Lower lobe of right lung (tissue), 2 donors: ENCODE data around the gene ARMH3. TPM values are rescaled to one million over a fixed set of nuclear protein-coding genes. Genes with fewer than 3 reads are reported as not detected.

ENCODE experiments used
- ATAC-seq, 2 donors: fragments of 200-7000 bp; cut with Tn5 transposase; one replicate each; pipeline ENCODE4 v1.9.1; 2020 to 2022; ENCODE audit warnings: mild to moderate bottlenecking in 2 of 2, moderate library complexity in 2 of 2
- DNase-seq: peaks from one replicate; pipeline ENCODE4 v3.0.0-alpha.2; 2020
- H3K27ac ChIP-seq: fragments of 200-600 bp; one replicate; pipeline ENCODE4 v1.8.0; 2022
- H3K27me3 ChIP-seq: fragments of 200-600 bp; one replicate; pipeline ENCODE4 v1.8.0; 2022; ENCODE audit warnings: low read depth
- H3K36me3 ChIP-seq: fragments of 200-600 bp; one replicate; pipeline ENCODE4 v1.8.0; 2022; ENCODE audit warnings: mild to moderate bottlenecking
- H3K4me1 ChIP-seq: fragments of 200-600 bp; one replicate; pipeline ENCODE4 v1.8.0; 2022
- H3K4me3 ChIP-seq: fragments of 200-600 bp; one replicate; pipeline ENCODE4 v1.8.0; 2022; ENCODE audit warnings: mild to moderate bottlenecking
- H3K9me3 ChIP-seq: fragments of 200-600 bp; one replicate; pipeline ENCODE4 v1.8.0; 2022
- CTCF ChIP-seq: fragments of 200-600 bp; IDR thresholded peaks from one replicate; pipeline ENCODE4 v1.8.0; 2022; ENCODE audit warnings: antibody characterized with exemption, mild to moderate bottlenecking
- intact Hi-C: fragments of 100-400 bp; cut with DNase I; formaldehyde crosslinking; loops from one replicate; pipeline ENCODE4 v1.11.0; 2022
- total RNA-seq: library from RNA; stranded (reverse); fragmentation: NEBNext Ultra II Directional; extraction: Animal tissue kit (Norgen Biotek cat#: 25700); gene quantifications from one replicate; pipeline ENCODE4 v1.2.1, GENCODE V29; 2021
- donor health status: DM: no; HTN: yes; CAD: no; lungs with severe emphysema.

The ARMH3 gene
- total RNA-seq, 1 donor from 2014 or later, result 38.6 TPM

GRCh38 chr10:101958691-101959090 lies 97.3 kb downstream of the ARMH3 start:
- DNase-seq, result no peak
- no peak for ATAC-seq
- intact Hi-C loops, result no loop called here
- no peak overlapping the region for H3K27ac ChIP-seq
- H3K4me3 ChIP-seq, result no peak overlapping the region
- peaks cover 43% of the 10 kb centered on the region for H3K36me3 ChIP-seq
- H3K4me1 ChIP-seq, result peaks cover 4% of the 10 kb centered on the region
- H3K27me3 ChIP-seq, result no peaks in the 10 kb centered on the region
- no peaks in the 10 kb centered on the region for H3K9me3 ChIP-seq
- no peak for TF ChIP-seq CTCF

- intact Hi-C loops, result no loop called here
These were observed 99.1 kb downstream of the ARMH3 start for GRCh38 chr10:101956898-101957297.

GRCh38 chr10:101956117-101956516 lies 99.9 kb downstream of the ARMH3 start:
- H3K4me1 ChIP-seq, result peaks cover 2% of the 10 kb centered on the region
- ATAC-seq (no peak), DNase-seq (no peak)
- no peak for TF ChIP-seq CTCF
- no peaks in the 10 kb centered on the region for H3K27me3 ChIP-seq
- H3K36me3 ChIP-seq, result peaks cover 47% of the 10 kb centered on the region
- intact Hi-C loops, result no loop called here
- H3K4me3 ChIP-seq, result no peak overlapping the region
- no peak overlapping the region for H3K27ac ChIP-seq
- H3K9me3 ChIP-seq, result no peaks in the 10 kb centered on the region

More at GRCh38 chr10:101956898-101957297, 99.1 kb downstream of the ARMH3 start:
- H3K27me3 ChIP-seq, result no peaks in the 10 kb centered on the region
- peaks cover 4% of the 10 kb centered on the region for H3K4me1 ChIP-seq
- peaks cover 47% of the 10 kb centered on the region for H3K36me3 ChIP-seq
- no peaks in the 10 kb centered on the region for H3K9me3 ChIP-seq
- ATAC-seq (no peak), DNase-seq (no peak)
- TF ChIP-seq CTCF, result no peak
- no peak overlapping the region for H3K27ac ChIP-seq
- H3K4me3 ChIP-seq, result no peak overlapping the region

- intact Hi-C loops, result no loop called here
- ATAC-seq (no peak), DNase-seq (no peak)
- peaks cover 10% of the 10 kb centered on the region for H3K9me3 ChIP-seq
- H3K27ac ChIP-seq, result no peak overlapping the region
- peaks cover 45% of the 10 kb centered on the region for H3K36me3 ChIP-seq
- no peak for TF ChIP-seq CTCF
- no peak overlapping the region for H3K4me3 ChIP-seq
- H3K27me3 ChIP-seq, result no peaks in the 10 kb centered on the region
- no peaks in the 10 kb centered on the region for H3K4me1 ChIP-seq
These were observed 103.8 kb downstream of the ARMH3 start for GRCh38 chr10:101952191-101952590.

- ATAC-seq, result no peak
- Histone ChIP-seq H3K4me1 (no peaks in the 10 kb centered on the region), H3K27ac (no peak overlapping the region), H3K27me3 (no peaks in the 10 kb centered on the region), H3K36me3 (peaks cover 25% of the 10 kb centered on the region), H3K9me3 (peaks cover 10% of the 10 kb centered on the region), H3K4me3 (no peak overlapping the region)
- TF ChIP-seq CTCF, result no peak
- intact Hi-C loops, result no loop called here
- DNase-seq, result no peak
These were observed 105.8 kb downstream of the ARMH3 start for GRCh38 chr10:101950213-101950612.

- DNase-seq (no peak), ATAC-seq (no peak)
- Histone ChIP-seq H3K36me3 (peaks cover 24% of the 10 kb centered on the region), H3K4me3 (no peak overlapping the region), H3K9me3 (no peaks in the 10 kb centered on the region), H3K27me3 (no peaks in the 10 kb centered on the region), H3K27ac (no peak overlapping the region), H3K4me1 (peaks cover 24% of the 10 kb centered on the region)
- intact Hi-C loops, result no loop called here
- TF ChIP-seq CTCF, result no peak
These were observed 114.1 kb downstream of the ARMH3 start for GRCh38 chr10:101941871-101942270.
